ENCODE measurements around the gene TBPL2. TPM values are rescaled to one million over a fixed set of nuclear protein-coding genes. Genes with fewer than 3 reads are reported as not detected.

TBPL2 gene
- total RNA-seq, 4 donors from 2014 or later: not detected

- no peak for ATAC-seq
- Histone ChIP-seq H3K9me3 (no peaks in the 10 kb centered on the region), H3K27me3 (no peaks in the 10 kb centered on the region), H3K4me3 (no peak overlapping the region), H3K36me3 (no peaks in the 10 kb centered on the region), H3K4me1 (peaks cover 0 to 5% of the 10 kb centered on the region in 2 donors), H3K27ac (no peak overlapping the region)
- TF ChIP-seq CTCF (IDR thresholded peaks at IDR 0.05 in 4 of 5, conservative IDR thresholded peaks at IDR 0.05 in 1 of 5) (no peak), POLR2A (IDR thresholded peaks at IDR 0.05) (no peak)
- intact Hi-C loops (cut with DNase I; ENCODE audit: low total_unique reads): loop anchor here (2.0 to 10.0 kb wide), 2 partner anchors 888 to 1024 kb away; no protein-coding TSS in a partner anchor
- in situ Hi-C loops (cut with MboI; ENCODE audit: low sequenced_read_pairs in 4 of 4): loop anchor here (10.0 to 25.0 kb wide), 3 partner anchors 360 to 1040 kb away; no protein-coding TSS in a partner anchor
- no peak for DNase-seq
These were observed 6.4 kb upstream of the TBPL2 start for GRCh38 chr14:55446833-55447232.

- Histone ChIP-seq H3K27me3 (no peaks in the 10 kb centered on the region), H3K27ac (no peak overlapping the region), H3K4me1 (peaks cover 0 to 5% of the 10 kb centered on the region in 2 donors), H3K9me3 (no peaks in the 10 kb centered on the region), H3K36me3 (no peaks in the 10 kb centered on the region), H3K4me3 (no peak overlapping the region)
- intact Hi-C loops (cut with DNase I; ENCODE audit: low total_unique reads) (loop anchor here (2.0 to 10.0 kb wide), 2 partner anchors 889 to 1025 kb away; no protein-coding TSS in a partner anchor), in situ Hi-C loops (cut with MboI; ENCODE audit: low sequenced_read_pairs in 4 of 4) (loop anchor here (10.0 to 25.0 kb wide), 3 partner anchors 359 to 1041 kb away; no protein-coding TSS in a partner anchor)
- TF ChIP-seq POLR2A (IDR thresholded peaks at IDR 0.05): no peak
- peak; percentile 13 to 70 (median 42) for TF ChIP-seq CTCF (IDR thresholded peaks at IDR 0.05 in 4 of 5, conservative IDR thresholded peaks at IDR 0.05 in 1 of 5)
- DNase-seq (peak in 1 of 2 donors; percentile 14), ATAC-seq (no peak)
These were observed 5.8 kb upstream of the TBPL2 start for GRCh38 chr14:55446127-55446736.

- in situ Hi-C loops (cut with MboI; ENCODE audit: low sequenced_read_pairs in 4 of 4) (loop anchor here (10.0 to 25.0 kb wide), 3 partner anchors 354 to 1046 kb away; no protein-coding TSS in a partner anchor), intact Hi-C loops (cut with DNase I; ENCODE audit: low total_unique reads) (loop anchor here (10.0 kb wide), 1 partner anchor 894 kb away; no protein-coding TSS in a partner anchor)
- H3K36me3 ChIP-seq: no peaks in the 10 kb centered on the region
These were observed 870 bp upstream of the TBPL2 start for GRCh38 chr14:55441286-55441685.

GRCh38 chr14:55438066-55438683 is 2.2 kb downstream of the TBPL2 start:
- peak in 2 of 5 experiments; percentile 19 to 28 for TF ChIP-seq CTCF (IDR thresholded peaks at IDR 0.05 in 4 of 5, conservative IDR thresholded peaks at IDR 0.05 in 1 of 5)
- TF ChIP-seq POLR2A (IDR thresholded peaks at IDR 0.05): no peak
- no peaks in the 10 kb centered on the region for H3K9me3 ChIP-seq
- no peak overlapping the region for H3K4me3 ChIP-seq
- ATAC-seq (no peak), DNase-seq (no peak)
- H3K36me3 ChIP-seq: no peaks in the 10 kb centered on the region
- H3K27me3 ChIP-seq: no peaks in the 10 kb centered on the region
- intact Hi-C loops (cut with DNase I; ENCODE audit: low total_unique reads) (loop anchor here (2.0 kb wide), 1 partner anchor 1037 kb away; no protein-coding TSS in a partner anchor), in situ Hi-C loops (cut with MboI; ENCODE audit: low sequenced_read_pairs in 4 of 4) (loop anchor here (10.0 to 25.0 kb wide), 4 partner anchors 183 to 1049 kb away; no protein-coding TSS in a partner anchor)
- no peaks in the 10 kb centered on the region for H3K4me1 ChIP-seq
- H3K27ac ChIP-seq: no peak overlapping the region

More at GRCh38 chr14:55441286-55441685, 870 bp upstream of the TBPL2 start:
- ATAC-seq (no peak), DNase-seq (no peak)
- TF ChIP-seq CTCF (IDR thresholded peaks at IDR 0.05 in 4 of 5, conservative IDR thresholded peaks at IDR 0.05 in 1 of 5): no peak
- TF ChIP-seq POLR2A (IDR thresholded peaks at IDR 0.05): no peak
- H3K9me3 ChIP-seq: no peaks in the 10 kb centered on the region
- no peaks in the 10 kb centered on the region for H3K27me3 ChIP-seq
- H3K4me3 ChIP-seq: no peak overlapping the region
- H3K27ac ChIP-seq: no peak overlapping the region
- no peaks in the 10 kb centered on the region for H3K4me1 ChIP-seq
